Stimulated activated CD4-positive, alpha-beta T cell treated with anti-CD3 and anti-CD28 coated beads, Interleukin-15, amount 100 ng/mL, for 48 hours (primary cell): Measurements from ENCODE around the gene TMEM273.

Source experiments
- DNase-seq, 2 donors: peaks; one replicate each; pipeline ENCODE4 v3.0.0-alpha.2; 2020; ENCODE audit warnings: low read depth in 2 of 2

The TMEM273 gene

GRCh38 chr10:49140304-49141177 lies 47.6 kb downstream of the TMEM273 start:
- DNase-seq: no peak

DNA sequence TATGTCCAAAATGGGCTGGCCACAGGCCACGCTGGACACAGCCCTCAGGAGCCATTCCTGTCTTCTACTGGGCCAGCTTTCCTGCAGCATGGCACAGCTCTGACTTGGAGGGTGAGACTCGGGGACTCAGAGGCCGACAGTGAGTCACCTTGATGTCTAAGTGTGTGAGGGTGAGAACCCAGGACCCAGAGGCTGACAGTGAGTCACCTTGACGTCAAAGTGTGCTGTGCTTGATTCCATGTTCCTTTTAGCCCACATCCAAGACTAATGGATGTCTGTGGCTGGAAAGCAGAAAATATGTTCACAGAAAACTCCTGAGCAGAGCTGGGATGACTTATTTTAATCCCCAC lies 48.4 kb downstream of the TMEM273 start:
- no peak for DNase-seq

DNA sequence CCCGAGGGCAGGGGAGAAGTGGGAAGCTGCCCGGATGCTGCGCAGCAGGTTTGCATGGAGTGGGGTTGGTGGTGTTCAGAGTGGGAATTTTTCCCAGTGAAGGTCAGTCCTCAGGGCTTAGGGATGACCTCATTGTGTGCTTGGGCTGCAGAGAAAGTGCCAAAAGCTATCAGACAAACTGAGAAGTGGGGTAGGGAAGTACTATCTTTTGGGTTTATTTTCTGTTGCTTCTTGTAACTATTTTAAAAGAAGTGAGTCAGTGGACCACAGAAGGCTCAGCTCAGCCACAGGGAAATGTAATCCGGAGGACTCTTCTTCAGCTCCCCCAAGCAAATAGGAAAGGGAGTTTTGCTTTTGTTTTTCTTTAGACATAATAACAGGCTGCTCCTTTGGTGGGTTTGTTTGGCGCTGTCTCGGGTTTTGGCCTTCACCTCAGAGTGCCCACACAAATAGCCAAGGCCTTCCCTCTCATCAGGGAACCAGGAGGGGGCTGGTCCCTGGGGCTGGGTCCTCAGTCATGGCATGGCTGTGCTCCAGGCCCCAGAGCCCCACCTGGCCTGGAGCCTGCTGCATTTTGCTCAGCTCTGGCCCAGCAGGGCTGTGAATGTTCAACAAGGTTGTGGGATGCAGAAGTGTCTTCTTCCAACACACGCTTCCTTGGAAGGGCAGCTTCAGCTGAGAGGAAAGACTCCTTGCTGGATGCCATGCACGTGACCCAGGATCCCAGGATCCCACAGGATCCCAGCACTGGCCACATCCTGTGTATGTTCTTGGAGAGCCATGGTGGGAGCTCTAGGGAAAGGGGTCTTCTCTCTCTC lies 49.0 kb downstream of the TMEM273 start:
- no peak for DNase-seq

- no peak for DNase-seq
Observed at GRCh38 chr10:49138361-49138891, 49.8 kb downstream of the TMEM273 start.

DNA sequence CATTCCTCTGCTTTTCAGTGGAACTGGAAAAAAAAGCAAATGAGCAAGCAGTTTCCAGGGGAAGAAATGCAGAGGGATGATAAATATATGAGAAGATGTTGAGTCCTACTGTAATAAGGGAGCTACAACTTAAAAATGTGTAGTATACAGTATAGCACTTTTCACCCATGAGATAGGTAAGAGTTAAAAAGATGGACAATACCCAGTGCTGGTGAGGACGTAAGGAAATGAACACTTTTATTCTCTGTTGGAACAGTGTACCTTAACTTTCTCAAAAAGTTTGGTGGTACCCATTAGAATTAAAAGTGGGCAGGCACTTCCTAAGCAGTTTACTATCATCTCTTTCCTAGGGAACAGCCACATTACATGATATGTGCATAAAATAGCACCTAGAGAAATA lies 51.7 kb downstream of the TMEM273 start:
- no peak for DNase-seq

DNA sequence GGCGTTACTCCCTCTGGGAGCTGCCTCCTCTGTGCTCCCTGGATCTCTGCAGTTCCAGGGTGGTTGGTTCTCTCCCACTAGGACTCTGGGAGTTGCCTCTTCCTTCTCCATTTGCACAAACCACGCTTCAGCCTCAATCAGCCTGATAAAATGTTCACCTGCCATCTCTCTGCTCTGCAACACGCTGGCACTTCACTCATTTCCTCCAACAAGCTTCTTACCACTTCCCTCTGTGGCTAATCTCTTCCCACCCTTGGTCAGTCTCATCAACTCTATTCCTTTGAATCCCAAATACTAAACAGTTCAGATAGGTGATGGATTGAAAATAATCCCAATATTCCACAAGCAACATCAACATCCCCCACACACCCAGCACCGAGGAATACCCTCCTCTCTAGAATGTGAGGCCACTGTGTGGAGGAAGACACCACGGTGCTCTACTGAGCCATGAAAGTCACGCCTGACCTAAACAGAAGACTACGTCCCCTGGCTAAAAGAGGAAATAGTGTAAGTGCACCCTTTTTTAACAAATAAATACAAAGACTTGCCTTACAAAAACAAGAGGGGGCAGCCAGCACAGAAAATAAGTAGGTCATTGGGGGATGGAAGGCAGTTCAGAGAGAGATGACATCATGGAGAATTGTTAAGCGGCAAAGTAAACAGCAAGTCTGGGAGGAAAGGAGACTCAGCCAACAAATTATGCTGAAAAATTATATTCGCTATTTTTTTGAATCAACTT lies 52.4 kb downstream of the TMEM273 start:
- DNase-seq: no peak

GRCh38 chr10:49134327-49134726 lies 53.9 kb downstream of the TMEM273 start:
- DNase-seq: no peak

DNA sequence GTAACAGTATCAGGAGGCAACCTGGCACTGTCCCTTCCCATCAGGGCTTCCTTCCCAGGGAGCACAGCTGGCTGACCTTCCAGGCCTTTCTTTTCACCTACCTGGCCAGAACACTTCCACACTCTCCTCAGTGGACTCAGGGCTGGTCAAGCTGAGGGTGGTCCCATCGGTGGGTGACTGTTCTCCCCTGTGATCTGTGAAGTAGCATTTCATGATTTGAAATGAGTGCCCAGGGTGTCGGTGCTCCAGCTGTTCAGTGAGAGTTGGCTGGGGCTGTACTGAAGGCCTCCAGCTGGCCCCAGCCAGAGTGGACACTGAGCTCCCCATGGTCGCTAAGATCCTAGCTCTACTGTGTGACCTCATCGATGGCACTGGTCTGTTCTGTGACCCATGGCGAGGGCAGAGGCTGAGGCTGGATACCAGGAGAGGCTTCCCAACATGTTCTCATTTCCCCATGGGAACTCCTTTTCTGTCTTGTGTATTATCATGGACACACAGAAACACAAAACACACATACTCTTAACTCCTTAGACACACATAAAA lies 54.4 kb downstream of the TMEM273 start, which contains the start of gene FAM170B:
TSS of gene FAM170B (minus strand) at position 316 of the 543 bp plus-strand sequence. CDS start at position 213, 103 bp downstream.
- DNase-seq: no peak

GRCh38 chr10:49132362-49132737 lies 55.8 kb downstream of the TMEM273 start:
- no peak for DNase-seq

DNA sequence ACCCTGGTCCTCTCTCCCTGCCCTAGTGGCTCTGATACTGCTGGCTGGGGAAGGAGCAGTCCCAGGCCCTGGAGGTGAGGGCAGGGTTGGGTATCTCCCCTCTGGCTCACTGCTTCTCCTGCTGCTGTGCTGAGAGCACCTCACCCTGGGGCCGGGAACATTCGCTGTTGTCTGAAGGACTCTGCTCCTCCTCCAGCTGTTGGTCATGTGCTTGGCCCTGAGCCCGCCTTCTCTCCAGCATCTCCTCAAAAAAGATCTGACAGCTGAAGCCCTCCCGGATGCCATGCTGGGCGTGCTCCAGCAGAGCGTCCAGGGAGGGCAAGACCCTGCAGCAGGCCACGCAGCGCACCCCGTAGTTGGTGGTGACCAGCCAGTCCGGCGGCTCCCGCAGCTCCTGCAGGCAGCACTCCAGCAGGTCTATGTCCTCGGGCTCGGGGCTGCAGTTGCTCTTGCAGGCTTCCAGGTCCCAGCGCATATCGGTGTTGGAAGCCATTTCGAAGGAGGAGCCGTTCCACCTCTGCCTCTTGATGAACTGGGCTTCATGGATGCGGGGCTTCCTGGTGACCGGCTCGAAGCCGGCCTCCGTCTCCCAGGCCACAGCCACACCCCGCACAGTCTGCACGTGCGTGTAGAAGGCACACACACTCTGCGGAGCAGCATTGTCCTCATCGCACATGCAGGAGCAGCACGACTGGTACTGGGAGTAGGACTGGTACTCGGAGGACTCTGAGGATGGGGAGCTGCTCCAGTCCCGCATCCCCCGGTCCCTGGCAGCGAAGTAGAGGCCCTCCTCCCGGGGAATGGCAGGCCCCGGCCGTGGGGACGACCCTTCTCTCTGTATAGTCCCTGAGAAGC lies 56.5 kb downstream of the TMEM273 start:
- no peak for DNase-seq

GRCh38 chr10:49129376-49129775 lies 58.8 kb downstream of the TMEM273 start:
- DNase-seq: no peak

DNA sequence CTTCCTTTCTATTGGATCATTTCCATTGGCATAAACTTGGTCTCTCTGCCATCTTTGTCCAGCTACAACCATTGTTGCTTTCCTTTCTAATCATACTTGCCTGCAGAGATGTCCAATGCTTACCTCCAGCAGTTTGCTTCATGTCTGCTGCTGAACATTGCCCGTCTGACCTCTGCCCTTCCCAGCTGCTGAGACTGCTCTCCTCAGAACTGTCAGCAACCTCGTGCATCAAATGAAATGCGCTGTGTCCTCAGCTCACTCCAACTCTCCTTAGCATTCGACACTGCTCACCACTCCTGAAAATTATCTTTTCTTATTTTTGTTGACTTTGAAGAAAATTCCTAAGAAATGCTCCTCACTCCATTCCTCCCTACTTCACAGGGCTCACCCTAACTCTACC lies 59.3 kb downstream of the TMEM273 start:
- DNase-seq: no peak

DNA sequence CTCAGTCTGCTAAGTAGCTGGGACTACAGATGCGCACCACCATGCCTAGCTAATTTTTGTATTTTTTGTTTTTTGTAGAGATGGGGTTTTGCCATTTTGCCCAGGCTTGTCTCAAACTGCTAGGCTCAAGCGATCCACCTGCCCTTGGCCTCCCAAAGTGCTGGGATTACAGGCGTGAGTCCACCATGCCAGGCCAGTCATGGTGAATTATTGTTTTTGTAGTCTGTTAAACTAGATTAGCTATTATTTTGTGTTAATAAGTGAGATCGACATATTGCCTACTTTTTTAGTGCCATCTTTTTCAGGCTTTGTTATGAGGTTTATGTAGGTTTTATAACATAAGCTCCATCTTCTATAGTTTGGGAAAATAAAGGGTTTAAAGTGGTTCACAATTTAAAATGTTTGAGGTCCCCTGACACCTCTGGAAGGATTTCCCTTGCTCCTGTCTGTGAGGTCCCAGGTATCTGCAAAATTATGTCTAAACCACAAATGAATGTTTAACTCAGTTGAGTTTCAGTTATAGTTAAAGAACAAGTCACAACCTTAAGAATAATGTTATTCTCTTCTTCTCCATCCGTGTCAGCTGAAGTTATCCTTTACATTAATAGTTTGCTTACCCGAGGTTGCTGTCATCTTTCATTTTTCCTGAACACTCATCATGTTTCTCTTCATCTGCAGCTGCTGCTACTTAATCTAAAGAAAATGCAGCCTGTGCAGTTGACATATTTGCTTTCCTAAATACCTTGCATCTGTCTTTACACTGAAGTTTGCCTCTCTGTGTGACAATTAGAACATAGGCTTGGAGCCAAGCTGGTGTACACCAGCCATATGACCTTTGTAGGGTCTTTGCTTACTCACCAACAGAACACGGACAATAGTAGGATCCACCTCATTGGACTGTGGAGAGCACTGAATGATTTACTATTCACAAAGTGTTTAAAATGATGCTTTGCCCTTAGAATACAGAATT lies 63.9 kb downstream of the TMEM273 start:
- no peak for DNase-seq

DNA sequence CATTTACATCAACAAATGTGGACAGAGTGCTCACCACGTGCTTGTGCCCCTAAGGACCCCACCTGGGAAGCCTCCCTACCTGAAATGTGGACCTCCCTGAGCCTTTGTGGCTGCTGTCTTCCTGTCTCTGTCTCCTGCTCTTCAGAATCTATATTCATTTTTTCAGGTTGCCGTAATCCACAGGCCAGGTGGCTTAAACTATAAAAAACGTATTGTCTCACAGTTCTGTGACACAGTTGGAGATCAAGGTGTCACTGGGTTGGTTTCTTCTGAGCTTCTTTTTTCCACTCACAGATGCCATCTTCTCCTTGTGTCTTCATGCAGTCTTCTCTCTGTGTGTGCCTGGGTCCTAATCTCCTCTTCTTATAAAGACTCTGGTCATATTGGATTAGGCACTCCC lies 67.3 kb downstream of the TMEM273 start:
- no peak for DNase-seq

- no peak for DNase-seq
Observed at GRCh38 chr10:49119746-49120145, 68.4 kb downstream of the TMEM273 start.

GRCh38 chr10:49118430-49119074 lies 69.6 kb downstream of the TMEM273 start:
- no peak for DNase-seq

DNA sequence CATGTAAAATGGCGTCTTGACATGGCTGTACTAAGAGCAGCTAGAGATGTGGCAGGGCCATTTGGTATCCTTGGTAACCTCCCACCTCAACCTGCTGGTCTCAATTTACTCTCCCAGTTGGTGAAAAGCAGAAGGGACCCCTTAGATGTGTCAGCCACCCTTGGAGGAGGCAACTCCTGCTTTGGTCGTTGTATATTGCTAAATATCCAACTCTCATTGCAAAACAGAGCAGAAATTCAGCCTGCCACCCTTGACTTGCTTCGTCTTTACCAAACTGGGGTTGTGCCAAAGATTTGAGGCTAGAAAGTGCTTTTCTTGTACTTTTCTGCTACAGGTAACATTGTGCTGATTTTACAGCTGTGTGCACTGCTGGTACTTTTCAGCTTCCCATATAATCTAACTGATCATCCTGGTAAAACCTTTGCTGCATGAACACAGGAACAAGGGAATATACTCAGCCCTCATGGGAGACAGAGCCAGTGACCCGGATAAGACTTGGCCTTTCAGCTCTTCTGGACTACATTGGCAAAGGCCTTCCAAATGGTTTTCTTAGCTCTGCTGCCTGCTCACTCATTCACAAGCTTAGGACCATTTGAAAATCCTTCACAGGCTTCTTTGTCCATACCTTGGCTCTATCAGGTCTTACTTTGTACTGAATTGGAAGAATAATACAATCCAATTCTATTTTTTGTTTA lies 70.7 kb downstream of the TMEM273 start:
- no peak for DNase-seq
